GM23338 (cell line): ENCODE data around the gene CASP1. TPM values are rescaled to one million over a fixed set of nuclear protein-coding genes. Genes with fewer than 3 reads are reported as not detected.

ENCODE experiments used
- ATAC-seq: fragments of 200-7000 bp; cut with Tn5 transposase; 3 replicates; pipeline ENCODE4 v1.9.1; 2020
- DNase-seq: peaks from one replicate; pipeline ENCODE4 v3.0.0-alpha.2; 2015; ENCODE audit warnings: low spot score
- H2AFZ ChIP-seq: fragments of 200-600 bp; sonication (generic); 2 replicates; pipeline ENCODE4 v1.8.0; 2016; ENCODE audit warnings: antibody characterized with exemption, mild to moderate bottlenecking, moderate library complexity
- H3F3A ChIP-seq: fragments of 200-600 bp; sonication (generic); replicated peaks from 2 replicates; pipeline ENCODE4 v1.8.0; 2017; ENCODE audit warnings: antibody characterized with exemption, mixed run types, low read depth
- H3K27ac ChIP-seq: fragments of 200-600 bp; sonication (generic); 2 replicates; pipeline ENCODE4 v1.6.1; 2016; ENCODE audit warnings: low read depth
- H3K27me3 ChIP-seq: fragments of 200-600 bp; sonication (generic); 2 replicates; pipeline ENCODE4 v1.8.0; 2016; ENCODE audit warnings: mild to moderate bottlenecking, mixed run types, moderate library complexity; ENCODE audit not compliant: insufficient read depth
- H3K36me3 ChIP-seq: fragments of 200-600 bp; sonication (generic); 2 replicates; pipeline ENCODE4 v1.8.0; 2016; ENCODE audit warnings: mild to moderate bottlenecking; ENCODE audit not compliant: insufficient read depth
- H3K4me1 ChIP-seq: fragments of 200-600 bp; sonication (generic); 2 replicates; pipeline ENCODE4 v1.8.0; 2016; ENCODE audit warnings: mild to moderate bottlenecking, moderate library complexity; ENCODE audit not compliant: insufficient read depth
- H3K4me2 ChIP-seq: fragments of 200-600 bp; sonication (generic); 2 replicates; pipeline ENCODE4 v1.7.1; 2017; ENCODE audit warnings: mixed run types
- H3K4me3 ChIP-seq: fragments of 200-600 bp; sonication (generic); 2 replicates; pipeline ENCODE4 v1.6.1; 2016; ENCODE audit warnings: mixed run types
- H3K79me2 ChIP-seq: fragments of 200-600 bp; sonication (generic); replicated peaks from 2 replicates; pipeline ENCODE4 v1.8.0; 2017; ENCODE audit warnings: mild to moderate bottlenecking; ENCODE audit not compliant: insufficient read depth
- H3K9me2 ChIP-seq: fragments of 200-600 bp; sonication (generic); 2 replicates; pipeline ENCODE4 v1.8.0; 2017; ENCODE audit not compliant: insufficient read depth
- H4K20me1 ChIP-seq: fragments of 200-600 bp; sonication (generic); replicated peaks from 2 replicates; pipeline ENCODE4 v1.8.0; 2017; ENCODE audit warnings: mild to moderate bottlenecking; ENCODE audit not compliant: insufficient read depth
- H3K27ac Mint-ChIP-seq: 2 replicates; pipeline ENCODE4 v1.8.0; 2020; ENCODE audit warnings: inconsistent platforms, mild to moderate bottlenecking, moderate library complexity, mixed read lengths
- H3K27me3 Mint-ChIP-seq: 3 replicates; pipeline ENCODE4 v1.8.0; 2022; ENCODE audit warnings: low read depth, mild to moderate bottlenecking, moderate library complexity, mixed read lengths, inconsistent platforms; ENCODE audit not compliant: insufficient read depth, poor library complexity
- H3K36me3 Mint-ChIP-seq: 3 replicates; pipeline ENCODE4 v1.8.0; 2021; ENCODE audit warnings: low read depth, mild to moderate bottlenecking, inconsistent platforms, moderate library complexity, mixed read lengths
- H3K4me1 Mint-ChIP-seq: 3 replicates; pipeline ENCODE4 v1.8.0; 2020; ENCODE audit warnings: mild to moderate bottlenecking, inconsistent platforms, mixed read lengths
- H3K4me3 Mint-ChIP-seq: 3 replicates; pipeline ENCODE4 v1.8.0; 2021; ENCODE audit warnings: moderate library complexity, mild to moderate bottlenecking, inconsistent platforms, mixed read lengths
- H3K9me3 Mint-ChIP-seq: 3 replicates; pipeline ENCODE4 v1.8.0; 2020; ENCODE audit warnings: moderate library complexity, mild to moderate bottlenecking, inconsistent platforms, mixed read lengths
- CREB1 ChIP-seq: fragments of 250-450 bp; sonication (Bioruptor Pico); IDR thresholded peaks from 2 replicates; pipeline ENCODE4 v1.5.0; 2020; ENCODE audit warnings: low read depth, mild to moderate bottlenecking, moderate library complexity
- CTCF ChIP-seq, 2 experiments: fragments of 200-600 bp in 1 of 2; sonication (generic) in 1 of 2; conservative IDR thresholded peaks; 2 replicates each; pipeline versions ENCODE4 v1.5.1 to v1.6.1; 2016 to 2017; ENCODE audit warnings: antibody characterized with exemption in 2 of 2, low read depth in 2 of 2, mild to moderate bottlenecking in 2 of 2, moderate library complexity in 1 of 2
- ETS1 ChIP-seq: IDR thresholded peaks from 2 replicates; pipeline ENCODE4 v1.6.1; 2016; ENCODE audit warnings: antibody characterized with exemption
- EZH2 ChIP-seq: fragments of 200-600 bp; sonication (generic); IDR thresholded peaks from one replicate; pipeline ENCODE4 v1.8.0; 2017; ENCODE audit warnings: antibody characterized with exemption, mild to moderate bottlenecking, low read depth; ENCODE audit not compliant: unreplicated experiment
- EZH2phosphoT487 ChIP-seq: fragments of 200-600 bp; sonication (generic); IDR thresholded peaks from one replicate; pipeline ENCODE4 v1.8.1; 2018; ENCODE audit warnings: antibody characterized with exemption; ENCODE audit not compliant: unreplicated experiment
- JUNB ChIP-seq: IDR thresholded peaks from one replicate; pipeline ENCODE4 v1.6.1; 2016; ENCODE audit warnings: antibody characterized with exemption; ENCODE audit not compliant: unreplicated experiment
- NANOG ChIP-seq: IDR thresholded peaks from 2 replicates; pipeline ENCODE4 v1.6.1; 2016; ENCODE audit warnings: antibody characterized with exemption, borderline replicate concordance
- POLR2AphosphoS5 ChIP-seq: IDR thresholded peaks from 2 replicates; pipeline ENCODE4 v1.6.1; 2016; ENCODE audit warnings: antibody characterized with exemption, low read depth
- REST ChIP-seq: IDR thresholded peaks from one replicate; pipeline ENCODE4 v1.6.1; 2018; ENCODE audit warnings: antibody characterized with exemption; ENCODE audit not compliant: unreplicated experiment
- STAT1 ChIP-seq: IDR thresholded peaks from one replicate; pipeline ENCODE4 v1.6.1; 2016; ENCODE audit warnings: antibody characterized with exemption; ENCODE audit not compliant: unreplicated experiment
- ZNF114 ChIP-seq: fragments of 250-450 bp; sonication (Bioruptor Pico); IDR thresholded peaks from 2 replicates; pipeline ENCODE4 v1.5.0; 2020; ENCODE audit warnings: mild to moderate bottlenecking, moderate library complexity
- ZNF331 ChIP-seq: fragments of 250-450 bp; sonication (Bioruptor Pico); IDR thresholded peaks from 2 replicates; pipeline ENCODE4 v1.5.0; 2020; ENCODE audit warnings: low read depth, mild to moderate bottlenecking, moderate library complexity
- ZNF462 ChIP-seq: fragments of 250-450 bp; sonication (Bioruptor Pico); IDR thresholded peaks from 2 replicates; pipeline ENCODE4 v1.5.0; 2020; ENCODE audit warnings: mild to moderate bottlenecking, moderate library complexity
- polyA plus RNA-seq: library from polyadenylated mRNA; unstranded; fragments of >200 nt; fragmentation: Nextera tagmentation; extraction: Ambion mirVana; gene quantifications from 2 replicates; pipeline ENCODE4 v1.2.1, GENCODE V29; 2016
- total RNA-seq: library from RNA; depleted of rRNA; stranded (reverse); fragments of >200 nt; shearing (Covaris generic); gene quantifications from 2 replicates; pipeline ENCODE4 v1.2.3, GENCODE V29; 2014

CASP1 gene
- total and polyA plus RNA-seq, 2 experiments from 2014 or later: 0.10 TPM; not detected in 1

- no peaks in the 10 kb centered on the region; the same call in 2 of the 3 replicates for H3K9me3 Mint-ChIP-seq
- Histone ChIP-seq H3F3A (no peaks in the 10 kb centered on the region), H4K20me1 (no peaks in the 10 kb centered on the region), H3K27me3 (no peaks in the 10 kb centered on the region), H3K4me2 (no peak overlapping the region), H3K9me2 (peaks cover 9% of the 10 kb centered on the region; the same call in 1 of the 2 replicates), H3K4me1 (no peaks in the 10 kb centered on the region), H3K79me2 (no peaks in the 10 kb centered on the region), H3K36me3 (no peaks in the 10 kb centered on the region), H3K27ac (no peak overlapping the region), H2AFZ (no peak overlapping the region), H3K4me3 (no peak overlapping the region)
- H3K4me3 Mint-ChIP-seq: no peak overlapping the region
- H3K27me3 Mint-ChIP-seq: peaks cover 3% of the 10 kb centered on the region
- H3K27ac Mint-ChIP-seq: no peak overlapping the region
- ATAC-seq: no peak
- DNase-seq: no peak
- peaks cover 9% of the 10 kb centered on the region; the same call in 2 of the 3 replicates for H3K36me3 Mint-ChIP-seq
- H3K4me1 Mint-ChIP-seq: no peaks in the 10 kb centered on the region; the same call in 2 of the 3 replicates
- TF ChIP-seq CTCF (conservative IDR thresholded peaks at IDR 0.05; ENCODE audit: low read depth in 2 of 2): no peak
- no peak for TF ChIP-seq ZNF462 (CRISPR knock-in tag)
- TF ChIP-seq NANOG: no peak
- TF ChIP-seq CREB1: no peak
- TF ChIP-seq EZH2phosphoT487: no peak
- no peak for TF ChIP-seq EZH2
- no peak for TF ChIP-seq JUNB
- TF ChIP-seq ETS1: no peak
- no peak for TF ChIP-seq ZNF114 (CRISPR knock-in tag)
- no peak for TF ChIP-seq STAT1
- TF ChIP-seq REST: no peak
- TF ChIP-seq POLR2AphosphoS5: no peak
- TF ChIP-seq ZNF331 (CRISPR knock-in tag): no peak
Observed at GRCh38 chr11:105033343-105033742, 1.6 kb downstream of the CASP1 start.
